Activated T-helper 1 cell treated with anti-CD3 and anti-CD28 coated beads, Interleukin-2, amount 50 U/mL, for 16 hours (primary cell): ENCODE data around the gene TUBD1.
"Not testable (repeated sequence)": the region's sequence is repeated elsewhere in the genome, so short reads cannot be mapped to it uniquely, and the experiment has no call there.

Source experiments
- DNase-seq, 2 donors: peaks; one replicate each; pipeline ENCODE4 v3.0.0-alpha.2; 2020; ENCODE audit warnings: low read depth in 1 of 2, low spot score in 1 of 2

TUBD1 gene

DNA sequence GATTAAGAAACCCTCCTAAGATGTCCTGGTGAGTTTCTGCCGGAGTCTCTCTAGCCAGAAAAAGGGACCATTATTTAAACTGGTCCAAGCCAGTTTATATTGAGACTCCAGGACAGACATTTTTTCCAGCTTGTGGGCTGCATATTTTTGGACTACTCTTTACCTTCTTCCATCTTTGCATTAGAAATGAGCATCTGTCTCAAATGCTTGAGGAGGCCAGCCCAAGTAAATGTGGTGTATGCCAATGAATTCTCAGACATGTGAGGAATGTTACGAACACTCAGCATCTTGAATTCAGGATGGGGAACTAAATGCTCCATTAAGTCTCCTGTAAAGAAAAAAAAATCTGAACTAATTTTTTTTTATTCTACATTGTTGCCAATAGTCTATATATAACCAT lies 18.4 kb downstream of the TUBD1 start:
- DNase-seq = no peak

DNA sequence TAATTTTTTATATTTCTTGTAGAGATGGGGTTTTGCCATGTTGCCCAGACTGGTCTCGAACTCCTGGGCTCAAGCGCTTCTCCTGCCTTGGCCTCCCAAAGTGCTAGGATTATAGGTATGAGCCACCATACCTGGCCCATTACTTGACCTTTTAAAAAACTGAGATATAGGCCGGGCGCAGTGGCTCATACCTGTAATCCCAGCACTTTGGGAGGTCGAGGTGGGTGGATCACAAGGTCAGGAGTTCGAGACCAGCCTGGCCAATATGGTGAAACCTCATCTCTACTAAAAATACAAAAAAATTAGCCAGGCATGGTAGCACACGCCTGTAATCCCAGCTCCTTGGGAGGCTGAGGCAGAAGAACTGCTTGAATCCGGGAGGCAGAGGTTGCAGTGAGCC lies 19.3 kb downstream of the TUBD1 start:
- DNase-seq = not testable (repeated sequence)

DNA sequence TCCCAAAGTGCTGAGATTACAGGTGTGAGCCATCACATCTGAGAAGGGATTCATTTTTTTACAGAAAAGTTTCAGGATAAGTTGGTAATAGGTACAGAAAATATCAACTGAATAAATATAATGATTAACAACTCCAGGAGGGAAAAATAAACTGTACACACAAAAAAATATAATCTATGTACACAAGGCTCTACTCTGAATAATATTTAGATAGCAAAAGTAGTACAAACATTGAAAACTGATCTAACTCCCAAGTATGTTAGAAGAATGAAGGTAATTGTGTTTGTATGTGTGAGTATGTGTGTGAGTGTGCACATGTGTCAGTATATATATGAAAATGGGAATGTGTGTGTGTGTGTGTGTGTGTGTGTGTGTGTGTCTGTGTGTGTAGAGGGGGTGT lies 20.4 kb downstream of the TUBD1 start:
- no peak for DNase-seq

DNA sequence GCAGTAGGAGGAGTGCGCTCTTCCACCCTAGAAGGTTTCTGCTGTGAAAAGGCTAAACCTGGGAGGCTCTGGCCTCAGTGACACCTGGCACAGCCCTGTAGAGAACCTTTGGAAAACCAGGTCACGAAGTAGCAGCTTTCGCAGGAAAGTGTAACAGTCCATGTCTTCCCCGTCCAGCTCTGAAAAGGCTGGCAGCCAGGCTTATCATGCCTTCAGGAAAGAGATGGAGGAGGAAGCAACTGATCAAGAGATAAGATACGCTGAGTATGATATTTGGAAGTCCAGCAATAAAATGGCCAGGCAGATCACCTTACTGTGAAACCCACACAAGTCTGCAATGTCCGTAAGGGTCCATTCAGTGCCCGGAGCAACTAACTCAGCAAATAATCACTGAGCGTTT lies 22.3 kb downstream of the TUBD1 start:
- DNase-seq = no peak

DNA sequence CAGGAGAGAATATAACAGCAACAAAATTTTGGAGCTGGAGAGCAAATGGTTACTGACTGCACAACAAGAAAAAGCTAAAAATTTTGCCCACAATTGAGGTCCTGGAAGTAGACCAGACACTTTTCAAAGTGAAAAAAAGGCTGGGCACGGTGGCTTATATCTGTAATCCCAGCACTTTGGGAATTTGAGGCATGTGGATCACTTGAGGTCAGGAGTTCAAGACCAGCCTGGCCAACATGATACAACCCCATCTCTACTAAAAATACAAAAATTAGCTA lies 22.9 kb downstream of the TUBD1 start:
- no peak for DNase-seq

DNA sequence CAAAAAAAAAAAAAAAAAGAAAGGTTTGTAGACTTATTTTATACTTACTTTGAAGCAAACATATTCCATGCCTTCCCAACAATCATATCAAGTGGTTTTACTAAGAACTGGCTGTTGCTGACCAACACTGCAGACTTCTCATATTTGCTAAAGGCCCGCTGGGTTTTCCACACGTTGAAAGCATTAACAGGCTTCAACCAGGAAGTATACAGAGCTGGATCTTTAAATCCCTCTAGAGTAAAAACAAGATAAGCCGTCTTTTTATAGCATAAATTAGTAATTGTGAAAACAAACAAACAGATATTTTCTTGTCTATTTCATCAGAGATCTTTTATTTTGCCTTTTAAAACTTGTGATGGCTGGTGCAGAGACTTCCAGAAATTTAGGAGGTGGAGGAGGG lies 29.1 kb downstream of the TUBD1 start:
- no peak for DNase-seq

DNA sequence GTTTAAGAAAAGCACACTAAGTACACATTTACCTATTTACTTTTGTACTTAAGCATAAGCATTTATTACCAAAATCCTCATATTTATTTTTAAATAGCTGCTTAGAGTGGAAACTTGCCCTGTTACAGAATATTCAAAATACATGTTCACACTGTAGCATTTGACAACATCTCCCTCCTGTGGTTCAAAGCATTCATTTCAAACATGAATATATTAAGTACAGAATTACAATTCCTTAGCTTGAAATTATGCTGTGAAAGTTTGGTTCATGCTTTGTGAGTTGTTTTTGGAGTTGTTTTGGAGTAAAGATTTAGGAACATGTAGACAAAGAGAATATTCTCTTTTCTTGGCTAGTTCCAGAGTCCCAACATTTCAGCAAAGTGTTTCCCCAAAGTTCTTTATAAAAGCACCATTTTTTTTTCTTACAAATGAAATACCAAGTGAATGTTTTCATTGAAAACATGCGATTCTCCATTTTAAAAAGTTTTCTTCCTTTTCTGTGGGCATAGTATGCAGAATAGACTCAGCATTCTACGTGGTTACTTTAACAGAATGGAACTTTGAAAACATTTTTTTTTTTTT lies 33.2 kb downstream of the TUBD1 start:
- DNase-seq = no peak

DNA sequence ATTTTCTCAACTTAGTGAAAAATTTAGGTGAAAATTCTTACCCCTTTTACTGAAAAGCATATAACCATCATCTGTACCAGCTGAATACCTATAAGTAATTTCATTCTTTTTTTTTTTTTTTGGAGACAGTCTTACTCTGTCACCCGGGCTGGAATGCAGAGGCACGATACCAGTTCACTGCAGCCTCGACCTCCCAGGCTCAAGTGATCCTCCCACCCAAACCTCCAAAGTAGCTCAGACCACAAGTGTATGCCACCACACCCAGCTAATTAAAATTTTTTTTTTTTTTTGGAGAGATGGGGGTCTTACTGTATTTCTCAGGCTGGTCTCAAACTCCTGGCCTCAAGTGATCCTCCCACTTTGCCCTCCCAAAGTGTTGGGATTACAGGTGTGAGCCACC lies 33.8 kb downstream of the TUBD1 start:
- DNase-seq = no peak

DNA sequence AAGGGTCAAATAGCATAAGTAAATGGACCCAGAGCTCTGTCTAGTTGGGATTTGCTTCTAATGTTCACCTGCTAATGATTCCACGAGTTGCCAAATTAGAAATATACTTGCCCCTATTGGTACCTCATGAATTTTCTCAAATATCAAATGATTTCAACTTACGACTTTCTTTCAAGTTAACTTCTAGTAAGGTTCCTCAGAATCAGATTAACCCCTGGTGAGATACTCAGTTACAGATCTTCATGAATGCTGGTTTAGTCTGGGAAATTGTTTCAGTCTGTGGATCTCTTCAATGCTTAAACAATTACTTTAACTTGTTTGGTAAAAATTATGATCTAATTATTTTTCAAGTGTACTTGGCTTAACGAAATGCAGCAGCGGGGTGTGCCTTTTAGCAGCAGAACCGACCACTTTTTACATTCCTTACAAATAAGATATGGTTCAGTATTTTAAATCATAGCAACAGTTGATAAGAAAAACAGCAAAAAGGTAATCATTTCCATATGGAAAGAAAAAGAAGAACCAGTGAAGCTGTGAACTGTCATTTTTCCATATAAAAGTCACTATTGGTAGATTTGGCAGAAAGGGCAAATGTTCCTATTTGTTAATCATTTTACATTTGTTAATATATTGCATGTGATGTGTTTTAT lies 34.5 kb downstream of the TUBD1 start:
- DNase-seq = no peak

DNA sequence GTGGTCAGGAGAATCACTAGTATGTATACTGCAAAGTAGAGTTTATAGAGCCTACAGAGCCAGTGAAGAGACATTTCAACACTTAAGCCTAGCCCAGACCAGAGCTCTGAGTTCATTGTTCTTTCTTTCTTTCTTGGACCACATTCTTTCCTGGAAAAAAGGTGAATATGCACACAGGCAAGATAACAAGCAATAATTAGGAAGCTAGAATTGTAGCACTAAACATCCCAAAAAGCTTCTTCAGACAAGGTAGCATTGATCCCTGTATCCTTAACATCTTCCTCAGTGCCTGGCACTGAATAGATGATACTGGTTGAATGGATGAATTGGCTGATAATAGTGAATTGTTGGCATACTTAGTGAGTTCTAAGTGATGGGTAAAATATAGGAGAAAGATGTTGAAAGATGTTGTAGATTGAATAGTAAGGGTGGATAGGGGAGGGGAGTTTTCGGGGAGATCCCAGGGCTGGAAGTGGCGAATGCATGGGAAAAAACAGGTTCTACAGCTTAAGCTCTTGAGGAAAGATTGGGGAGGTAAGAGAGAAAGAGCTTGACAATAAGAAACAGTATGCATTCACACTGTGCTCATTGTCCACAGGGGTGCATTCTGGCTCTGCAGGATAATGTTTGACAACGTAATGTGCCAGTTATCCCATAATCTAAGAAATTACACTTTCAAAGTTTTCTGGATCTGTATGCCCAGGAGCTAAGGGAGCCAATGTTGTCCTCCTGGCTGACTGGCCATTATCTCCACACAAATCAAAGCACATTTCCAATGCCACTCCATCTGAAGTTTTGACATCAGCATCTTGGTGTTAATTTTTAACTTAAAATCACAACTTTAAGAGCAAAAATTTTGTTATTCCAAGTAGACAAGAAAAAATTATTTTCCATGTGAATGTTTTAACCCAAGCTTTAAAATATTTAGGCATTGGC lies 35.6 kb downstream of the TUBD1 start:
- DNase-seq = no peak

DNA sequence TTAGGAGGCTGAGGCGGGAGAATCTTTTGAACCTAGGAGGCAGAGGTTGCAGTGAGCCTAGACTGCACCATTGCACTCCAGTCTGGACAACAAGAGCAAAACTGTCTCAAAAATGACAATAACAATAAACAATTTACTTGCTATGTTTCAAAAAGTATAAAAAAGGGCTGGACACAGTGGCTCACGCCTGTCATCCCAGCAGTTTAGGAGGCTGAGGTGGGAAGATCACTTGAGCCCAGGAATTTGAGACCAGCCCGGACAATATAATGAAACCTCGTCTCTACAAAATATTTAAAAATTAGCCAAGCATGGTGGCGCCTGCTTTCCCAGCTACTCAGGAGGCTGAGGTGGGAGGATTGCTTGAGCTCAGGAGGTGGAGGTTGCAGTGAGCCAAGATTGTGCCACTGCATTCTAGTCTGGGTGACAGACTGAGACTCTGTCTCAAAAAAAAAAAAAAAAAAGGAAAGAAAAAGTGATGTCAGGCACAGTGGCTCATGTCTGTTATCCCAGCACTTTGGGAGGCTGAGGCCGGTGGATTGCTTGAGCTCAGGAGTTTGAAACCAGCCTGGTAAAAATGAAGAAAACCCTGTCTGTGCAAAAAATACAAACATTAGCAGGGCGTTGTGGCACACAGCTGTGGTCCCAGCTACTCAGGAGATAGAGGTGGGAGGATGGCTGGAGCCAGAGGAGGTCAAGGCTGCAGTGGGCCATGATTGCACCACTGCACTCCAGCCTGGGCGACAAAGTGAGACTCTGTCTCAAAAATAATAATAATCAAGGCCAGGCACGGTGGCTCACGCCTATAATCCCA lies 38.6 kb downstream of the TUBD1 start:
- not testable (repeated sequence) for DNase-seq

DNA sequence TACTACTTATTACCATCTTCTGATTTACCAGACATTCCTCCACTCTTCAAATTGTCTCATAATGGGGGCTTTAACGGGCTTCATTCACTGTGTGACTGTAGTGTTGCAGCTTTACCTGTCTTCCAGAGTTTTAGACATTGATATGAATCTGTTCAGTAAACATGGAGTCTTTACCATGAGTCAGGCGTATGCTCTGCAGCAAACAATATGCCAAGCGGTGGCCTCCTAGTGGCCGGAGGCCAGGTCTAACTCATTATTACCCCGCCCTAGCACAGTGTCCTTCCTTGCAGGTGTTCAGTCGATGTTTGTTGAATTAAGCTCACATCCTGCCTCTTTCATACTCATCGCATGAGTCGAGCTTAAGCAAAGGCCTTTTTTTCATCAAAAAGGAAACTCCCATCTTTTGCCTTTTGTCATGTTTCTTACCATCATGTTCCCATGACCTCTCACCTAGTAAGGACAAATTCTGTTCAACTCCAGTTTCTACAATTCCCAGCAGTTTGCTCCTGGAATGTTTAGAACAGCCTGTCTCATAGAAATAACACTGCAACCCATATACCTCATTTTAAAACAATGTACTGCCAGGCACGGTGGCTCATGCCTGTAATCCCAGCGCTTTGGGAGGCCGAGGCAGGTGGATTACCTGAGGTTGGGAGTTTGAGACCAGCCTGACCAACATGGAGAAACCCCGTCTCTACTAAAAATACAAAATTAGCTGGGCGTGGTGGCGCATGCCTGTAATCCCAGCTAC lies 39.4 kb downstream of the TUBD1 start:
- DNase-seq = peak in 1 of 2 donors; percentile 39

DNA sequence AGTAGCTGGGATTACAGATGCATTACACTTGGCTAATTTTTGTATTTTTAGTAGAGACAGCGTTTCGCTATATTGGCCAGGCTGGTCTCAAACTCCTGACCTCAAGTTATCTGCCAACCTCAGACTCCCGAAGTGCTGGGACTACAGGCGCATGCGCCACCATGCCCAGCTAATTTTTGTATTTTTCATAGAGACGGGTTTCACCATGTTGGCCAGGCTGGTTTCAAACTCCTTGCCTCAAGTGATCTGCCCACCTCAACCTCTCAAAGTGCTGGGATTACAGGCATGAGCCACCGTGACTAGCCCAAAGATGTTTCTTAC lies 39.9 kb downstream of the TUBD1 start:
- DNase-seq = not testable (repeated sequence)

DNA sequence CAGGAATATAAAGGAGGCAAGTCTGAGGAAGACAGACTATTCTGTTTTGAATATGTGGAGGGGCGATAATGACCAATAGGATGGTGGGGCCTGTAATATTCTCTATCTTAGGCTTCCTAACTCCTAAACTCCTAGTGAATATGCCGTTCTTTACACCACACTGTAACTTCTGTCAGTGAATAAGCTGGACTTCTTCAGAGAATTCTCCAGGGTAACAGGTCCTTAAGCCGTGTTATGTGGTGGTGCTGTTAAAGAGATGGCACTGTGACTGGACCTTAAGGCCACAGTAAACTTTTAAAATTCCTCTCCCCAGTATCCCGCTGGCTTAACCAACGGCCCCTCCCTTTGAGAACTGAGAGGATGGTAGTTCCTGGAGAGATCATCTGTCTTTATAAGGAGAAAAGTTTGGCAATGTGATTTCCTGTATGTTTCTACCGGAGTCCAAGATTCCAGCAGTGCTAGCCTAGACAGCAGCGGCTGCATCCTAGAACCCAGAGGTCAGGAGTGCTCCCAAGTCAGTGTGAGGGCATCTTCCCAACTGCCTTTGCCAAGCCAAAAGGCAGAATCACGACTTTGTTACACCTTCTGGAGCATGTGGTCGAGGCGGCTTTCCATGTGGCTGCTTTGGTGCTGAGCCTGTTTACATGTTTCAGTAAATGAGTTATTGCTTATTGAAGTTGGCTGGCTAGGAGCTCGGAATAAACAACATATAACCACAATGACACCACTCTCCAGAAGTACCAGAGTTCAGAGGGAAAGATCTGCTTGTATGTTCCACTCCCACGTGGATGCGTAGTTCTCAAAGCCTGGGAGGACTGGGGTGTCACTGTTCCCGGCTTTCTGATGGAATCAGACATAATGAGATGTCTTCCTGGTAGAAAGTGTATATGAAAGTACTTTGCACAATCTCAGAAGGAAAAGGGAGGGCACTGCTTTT lies 41.0 kb downstream of the TUBD1 start:
- DNase-seq = no peak

DNA sequence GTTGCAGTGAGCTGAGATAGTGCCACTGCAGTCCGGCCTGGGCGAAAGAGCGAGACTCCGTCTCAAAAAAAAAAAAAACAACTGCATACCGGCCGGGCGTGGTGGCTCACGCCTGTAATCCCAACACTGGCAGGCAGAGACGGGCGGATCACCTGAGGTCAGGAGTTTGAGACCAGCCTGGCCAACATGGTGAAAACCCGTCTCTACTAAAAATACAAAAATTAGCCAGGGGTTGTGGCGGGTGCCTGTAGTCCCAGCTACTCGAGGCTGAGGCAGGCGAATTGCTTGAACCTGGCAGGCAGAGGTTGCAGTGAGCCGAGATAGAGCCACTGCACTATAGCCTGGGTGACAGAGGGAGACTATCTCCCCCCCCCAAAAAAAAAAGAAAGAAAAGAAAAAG lies 42.4 kb downstream of the TUBD1 start:
- not testable (repeated sequence) for DNase-seq

DNA sequence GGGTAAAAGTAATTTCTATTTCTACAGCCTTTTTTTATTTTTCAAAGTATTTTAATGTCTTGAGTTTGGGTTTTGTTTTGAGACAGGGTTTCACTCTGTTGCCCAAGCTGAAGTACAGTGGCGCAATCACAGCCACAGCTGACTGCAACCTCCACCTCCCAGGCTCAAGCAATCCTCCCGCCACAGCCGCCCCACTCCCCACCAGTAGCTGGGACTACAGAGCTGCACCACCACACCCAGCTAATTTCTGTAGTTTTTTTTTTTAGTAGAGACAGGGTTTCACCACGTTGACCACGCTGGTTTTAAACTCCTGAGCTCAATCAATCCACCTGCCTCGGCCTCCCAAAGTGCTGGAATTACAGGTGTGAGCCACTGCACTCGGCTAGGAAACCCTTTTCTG lies 44.0 kb downstream of the TUBD1 start:
- no peak for DNase-seq

DNA sequence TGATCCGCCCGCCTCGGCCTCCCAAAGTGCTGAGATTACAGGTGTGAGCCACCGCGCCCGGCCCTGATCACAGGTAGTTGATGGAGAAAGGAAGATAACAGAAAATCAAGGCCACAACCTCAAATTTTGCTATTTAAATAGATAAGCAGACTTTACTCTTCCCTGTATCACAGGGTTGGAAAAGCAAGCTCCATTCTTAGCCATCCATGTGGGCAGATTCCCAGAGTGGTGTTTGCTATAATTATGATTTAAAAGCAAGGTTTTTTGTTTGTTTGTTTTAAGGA lies 44.4 kb downstream of the TUBD1 start:
- no peak for DNase-seq

DNA sequence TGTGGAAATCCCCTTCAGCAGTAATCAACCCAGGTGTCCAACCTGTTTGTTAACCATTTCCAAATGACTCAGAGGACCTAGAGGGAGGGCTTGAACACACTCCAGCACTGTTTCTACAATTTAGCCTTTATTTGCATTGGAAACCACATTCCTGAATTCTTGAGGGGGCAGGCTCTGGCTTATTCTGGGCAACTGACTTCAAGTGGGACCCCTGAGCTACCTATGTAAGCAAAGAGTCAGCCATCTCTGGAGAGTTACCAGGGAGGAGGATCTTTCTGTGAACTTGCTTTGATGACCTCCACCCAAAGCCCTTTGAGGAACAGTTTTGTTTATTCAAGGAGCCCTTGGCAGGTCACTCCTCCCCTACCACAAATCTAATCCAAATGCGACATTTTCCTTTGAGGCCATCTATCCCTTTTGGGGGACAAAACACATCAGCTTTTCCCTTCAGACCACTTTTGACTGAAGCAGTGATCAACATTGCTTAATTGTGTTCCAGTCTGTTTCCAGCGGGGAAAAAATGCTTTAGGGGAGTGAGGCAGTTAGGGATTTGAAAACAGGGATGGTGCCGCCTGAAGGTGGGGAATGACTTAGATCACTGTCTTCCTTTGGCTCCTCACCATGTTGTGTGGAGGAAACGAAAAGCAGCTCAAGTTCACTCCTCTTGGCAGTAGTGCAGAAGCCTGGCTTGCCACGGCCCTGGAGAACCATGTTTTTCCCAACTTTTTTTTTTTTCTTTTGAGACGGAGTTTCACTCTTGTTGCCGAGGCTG lies 46.2 kb downstream of the TUBD1 start:
- no peak for DNase-seq

DNA sequence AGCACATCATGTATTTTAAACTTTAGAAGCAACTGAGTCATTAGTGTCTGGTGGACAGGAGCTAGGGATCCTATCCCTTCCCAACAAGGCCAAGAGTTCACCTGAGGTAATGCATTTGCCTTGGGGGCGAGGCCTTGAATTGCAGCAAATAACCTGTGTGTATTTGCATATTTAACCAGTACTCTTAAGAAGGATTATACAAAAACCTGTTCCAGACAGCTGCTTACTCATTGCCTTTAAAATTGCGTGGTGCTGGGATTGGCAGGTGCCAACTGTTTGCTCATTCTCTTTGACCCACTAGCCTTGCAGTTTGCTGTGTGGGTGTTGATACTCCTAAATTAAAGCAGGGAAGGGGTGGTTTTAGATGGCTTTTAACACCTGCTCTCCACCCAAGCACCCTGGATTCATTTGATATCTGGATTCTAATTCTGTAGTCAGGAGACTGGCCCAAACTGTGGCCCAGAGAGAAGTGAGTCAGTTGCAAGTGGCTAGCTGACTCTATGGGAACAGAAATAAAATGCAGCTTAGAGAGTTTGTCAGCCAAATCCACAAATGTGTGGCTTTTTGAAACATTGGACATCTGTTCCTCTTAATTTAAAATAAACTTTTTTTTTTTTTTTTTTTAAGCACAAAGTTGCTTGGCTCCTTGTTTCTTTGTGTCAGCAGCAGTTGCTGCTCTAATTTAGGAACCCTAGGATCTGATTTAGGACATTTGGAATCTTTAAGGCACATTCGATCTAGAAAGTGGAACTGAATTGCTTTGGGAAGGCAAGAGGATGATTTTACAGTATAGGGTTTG lies 46.9 kb downstream of the TUBD1 start:
- DNase-seq = no peak
